Neural crest cell (in vitro differentiated cells): ENCODE data around the gene PTPRG. TPM values are rescaled to one million over a fixed set of nuclear protein-coding genes. Genes with fewer than 3 reads are reported as not detected.
A peak's percentile ranks its signal among the peaks of the same experiment; 100 is the strongest.

Source experiments
- DNase-seq: peaks from one replicate; pipeline ENCODE4 v3.0.0; 2021; ENCODE audit warnings: low read depth, mixed read lengths, low spot score
- H3K27ac Mint-ChIP-seq: one replicate; pipeline ENCODE4 v1.8.0; 2021; ENCODE audit warnings: mild to moderate bottlenecking, mixed read lengths; ENCODE audit not compliant: unreplicated experiment
- H3K27me3 Mint-ChIP-seq: 2 replicates; pipeline ENCODE4 v1.8.0; 2021; ENCODE audit warnings: low read depth, mild to moderate bottlenecking, mixed read lengths
- H3K36me3 Mint-ChIP-seq: 2 replicates; pipeline ENCODE4 v1.8.0; 2021; ENCODE audit warnings: low read depth, mild to moderate bottlenecking, mixed read lengths
- H3K4me1 Mint-ChIP-seq: 2 replicates; pipeline ENCODE4 v1.8.0; 2021; ENCODE audit warnings: mixed read lengths
- H3K4me3 Mint-ChIP-seq: one replicate; pipeline ENCODE4 v1.8.0; 2021; ENCODE audit warnings: mild to moderate bottlenecking, mixed read lengths
- H3K9me3 Mint-ChIP-seq: 2 replicates; pipeline ENCODE4 v1.8.0; 2021; ENCODE audit warnings: mixed read lengths
- CTCF ChIP-seq: fragments of 200-600 bp; sonication (generic); conservative IDR thresholded peaks from 2 replicates; pipeline ENCODE4 v1.5.0; 2021; ENCODE audit warnings: antibody characterized with exemption, mild to moderate bottlenecking
- total RNA-seq: library from RNA; stranded (reverse); gene quantifications from 2 replicates; pipeline ENCODE4 v1.2.1, GENCODE V29; 2021

Gene PTPRG
- total RNA-seq, 1 donor from 2014 or later = 41.2 TPM

DNA sequence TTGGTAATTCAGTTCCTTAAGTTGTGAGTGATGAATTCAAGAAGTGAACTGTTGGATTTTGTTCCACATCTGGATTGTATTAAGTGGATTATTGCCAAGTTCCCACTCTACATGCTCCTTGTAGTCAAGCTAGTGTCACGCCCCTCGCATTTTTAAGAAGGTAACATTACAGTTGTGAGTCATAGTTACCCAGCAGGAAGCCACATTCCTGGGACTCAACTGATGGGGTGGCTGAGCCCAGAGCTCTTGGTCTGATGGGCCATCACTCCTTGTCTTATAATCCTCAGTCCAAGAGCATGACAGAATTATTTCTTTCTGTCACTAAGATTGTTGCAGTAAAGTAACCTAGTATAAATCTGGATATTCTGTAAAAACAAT lies 102.7 kb downstream of the PTPRG start:
- no peaks in the 10 kb centered on the region for H3K27me3 Mint-ChIP-seq
- no peak for TF ChIP-seq CTCF
- H3K4me1 Mint-ChIP-seq = peaks cover 16% of the 10 kb centered on the region
- DNase-seq = no peak
- peaks cover 9% of the 10 kb centered on the region for H3K9me3 Mint-ChIP-seq
- peak overlapping the region; percentile 35 for H3K27ac Mint-ChIP-seq
- no peak overlapping the region for H3K4me3 Mint-ChIP-seq
- H3K36me3 Mint-ChIP-seq = peaks cover 3% of the 10 kb centered on the region

- Mint-ChIP-seq H3K9me3 (peaks cover 5% of the 10 kb centered on the region), H3K27ac (no peak overlapping the region), H3K4me1 (peaks cover 21% of the 10 kb centered on the region), H3K27me3 (no peaks in the 10 kb centered on the region), H3K4me3 (no peak overlapping the region), H3K36me3 (peaks cover 2% of the 10 kb centered on the region)
- TF ChIP-seq CTCF = no peak
- DNase-seq = no peak
Measured at GRCh38 chr3:61665121-61665520, 103.8 kb downstream of the PTPRG start.

GRCh38 chr3:61665987-61666386 lies 104.6 kb downstream of the PTPRG start:
- Mint-ChIP-seq H3K27me3 (no peaks in the 10 kb centered on the region), H3K4me3 (no peak overlapping the region), H3K27ac (peak overlapping the region; percentile 76), H3K36me3 (peaks cover 8% of the 10 kb centered on the region), H3K9me3 (peaks cover 5% of the 10 kb centered on the region), H3K4me1 (peaks cover 24% of the 10 kb centered on the region)
- no peak for DNase-seq
- TF ChIP-seq CTCF = no peak

DNA sequence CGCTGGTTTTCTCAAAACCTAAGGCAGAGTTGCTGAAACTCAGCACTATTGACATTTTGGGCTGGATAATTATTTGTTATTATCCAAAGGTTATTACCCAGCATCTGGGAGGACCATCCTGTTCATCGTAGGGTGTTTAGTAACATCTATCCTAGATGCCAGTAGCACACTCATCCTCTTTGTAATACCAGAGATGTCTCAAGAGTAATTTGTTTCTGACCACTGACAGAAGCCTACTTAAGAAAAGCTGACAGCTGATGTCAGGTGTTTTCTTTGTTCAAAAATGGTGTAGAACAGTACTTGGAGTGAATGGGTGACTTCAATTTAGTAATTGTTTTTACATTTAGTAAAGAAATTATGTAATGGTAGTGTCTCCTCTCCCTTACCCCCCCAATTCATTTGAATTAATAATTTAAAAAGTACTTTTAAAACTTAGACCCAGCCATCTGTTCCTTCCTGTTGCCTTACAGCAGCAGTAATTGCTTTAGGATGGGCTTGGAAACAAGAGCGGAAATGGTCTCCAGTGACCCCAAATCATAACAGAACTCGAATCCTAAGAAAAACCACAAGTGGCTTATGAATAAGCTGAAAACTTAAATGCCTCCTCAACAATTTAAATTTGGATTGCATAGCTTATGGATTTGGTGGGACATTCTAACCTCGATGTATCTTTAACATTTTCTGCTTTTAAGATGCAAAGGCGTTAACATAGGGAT lies 105.4 kb downstream of the PTPRG start:
- Mint-ChIP-seq H3K27ac (no peak overlapping the region), H3K36me3 (peaks cover 8% of the 10 kb centered on the region), H3K27me3 (no peaks in the 10 kb centered on the region), H3K9me3 (peaks cover 5% of the 10 kb centered on the region), H3K4me3 (no peak overlapping the region), H3K4me1 (peaks cover 25% of the 10 kb centered on the region)
- TF ChIP-seq CTCF = no peak
- DNase-seq = no peak

DNA sequence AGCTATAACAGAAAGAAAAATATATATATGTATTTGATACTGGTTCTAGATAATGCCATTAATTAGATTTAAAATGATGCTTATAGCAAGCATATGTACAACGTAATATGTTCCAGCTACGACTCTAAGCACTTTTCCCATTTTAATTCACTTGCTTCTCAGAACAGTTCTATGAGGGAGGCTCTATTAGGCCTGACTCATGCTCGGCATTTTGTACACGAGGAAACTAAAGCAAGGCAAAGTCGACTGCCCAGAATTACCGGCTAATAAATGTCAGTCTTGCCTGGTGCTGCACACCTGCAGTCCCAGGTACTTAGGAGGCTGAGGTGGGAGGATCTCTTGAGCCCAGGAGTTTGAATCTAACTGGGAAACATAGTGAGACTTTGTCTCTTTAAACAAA lies 106.0 kb downstream of the PTPRG start:
- Mint-ChIP-seq H3K9me3 (peaks cover 4% of the 10 kb centered on the region), H3K27me3 (no peaks in the 10 kb centered on the region), H3K27ac (no peak overlapping the region), H3K36me3 (peaks cover 8% of the 10 kb centered on the region), H3K4me1 (peaks cover 25% of the 10 kb centered on the region), H3K4me3 (no peak overlapping the region)
- no peak for TF ChIP-seq CTCF
- DNase-seq = no peak
